Activated T-cell treated with anti-CD3 and anti-CD28 coated beads for 24 hours (primary cell): Measurements from ENCODE around the gene ARL5C.

Experiments used
- DNase-seq: peaks from one replicate; pipeline ENCODE4 v3.0.0-alpha.2; 2020; ENCODE audit warnings: low read depth

ARL5C gene, protein sequence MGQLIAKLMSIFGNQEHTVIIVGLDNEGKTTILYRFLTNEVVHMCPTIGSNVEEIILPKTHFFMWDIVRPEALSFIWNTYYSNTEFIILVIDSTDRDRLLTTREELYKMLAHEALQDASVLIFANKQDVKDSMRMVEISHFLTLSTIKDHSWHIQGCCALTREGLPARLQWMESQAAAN

DNA sequence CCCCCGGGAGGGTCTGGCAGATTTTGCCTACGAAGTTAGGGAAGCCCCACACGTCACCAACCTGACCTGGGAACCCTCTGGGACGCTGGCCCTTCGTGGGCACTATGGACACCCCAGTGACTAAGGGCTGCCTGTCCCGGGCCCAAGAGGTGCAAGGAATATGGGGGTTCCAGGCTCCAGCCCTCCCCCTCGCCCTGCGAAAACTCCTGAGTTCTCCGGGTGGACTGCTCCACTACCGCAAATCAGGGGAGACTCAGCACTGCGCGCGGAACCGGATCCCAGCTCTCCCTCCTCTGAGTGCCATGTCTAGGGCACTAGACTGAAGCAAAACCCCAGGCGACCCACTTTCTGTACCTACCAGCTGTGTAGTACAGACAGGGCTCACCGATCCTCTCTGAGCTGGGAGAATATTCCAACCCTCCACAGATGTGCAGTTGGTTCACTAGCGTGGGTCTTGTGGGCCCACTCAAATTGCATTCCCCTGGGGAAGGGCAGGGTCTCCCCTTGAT, at the start of gene ARL5C:
ARL5C (minus strand) TSS at position 321 of the 509 bp plus-strand sequence. CDS start 401 bp downstream, outside the sequence.
- DNase-seq = no peak

DNA sequence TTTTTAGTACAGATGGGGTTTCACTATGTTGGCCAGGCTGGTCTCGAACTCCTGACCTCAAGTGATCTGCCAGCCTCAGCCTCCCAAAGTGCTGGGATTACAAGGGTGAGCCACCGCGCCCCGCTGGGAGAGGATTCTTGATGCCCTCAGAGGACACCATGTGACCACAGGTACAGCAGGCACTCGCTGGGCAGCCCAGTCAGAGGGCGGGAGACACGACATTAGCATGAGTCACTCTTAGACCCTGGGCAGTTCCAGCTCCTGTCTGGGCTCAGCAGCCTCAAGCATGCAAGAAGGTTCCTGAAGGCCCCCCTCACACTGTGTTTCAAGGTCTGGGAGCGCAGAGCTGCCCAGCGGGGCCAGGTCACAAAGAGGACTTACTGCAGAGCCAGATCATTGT, 47.9 kb upstream of the ARL5C start:
- DNase-seq = no peak

DNA sequence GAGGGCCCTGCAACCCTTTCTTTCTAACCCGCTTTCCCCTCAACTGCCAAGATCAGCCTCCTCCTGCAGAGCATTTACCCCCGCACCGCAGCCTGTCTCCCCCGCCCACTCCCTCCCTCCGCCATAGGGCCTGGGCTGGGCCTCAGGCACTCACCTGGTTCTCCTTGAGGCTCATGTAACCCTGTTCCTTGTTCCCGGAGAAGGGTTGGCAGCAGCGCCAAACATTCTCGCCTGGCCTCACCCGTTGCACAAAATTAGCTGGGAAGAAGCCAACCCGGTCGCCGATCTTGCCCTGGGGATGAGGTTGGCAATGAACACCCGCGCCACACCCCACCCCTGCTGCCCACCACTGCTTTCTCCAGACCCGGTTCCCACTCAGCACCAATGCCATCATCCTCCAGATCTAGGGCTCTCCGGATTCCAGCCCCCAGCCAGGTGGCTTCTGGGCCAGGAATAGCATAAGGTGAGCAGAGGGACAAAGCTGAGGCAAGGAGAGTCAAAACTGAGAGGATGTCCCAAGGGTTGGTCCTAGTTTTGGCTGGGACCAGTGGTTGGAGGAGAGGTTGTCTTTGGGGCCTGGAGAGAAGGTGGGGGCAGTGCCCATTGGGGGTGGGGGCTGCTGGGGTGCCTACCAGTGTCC, 47.0 kb upstream of the ARL5C start:
- DNase-seq = no peak

DNA sequence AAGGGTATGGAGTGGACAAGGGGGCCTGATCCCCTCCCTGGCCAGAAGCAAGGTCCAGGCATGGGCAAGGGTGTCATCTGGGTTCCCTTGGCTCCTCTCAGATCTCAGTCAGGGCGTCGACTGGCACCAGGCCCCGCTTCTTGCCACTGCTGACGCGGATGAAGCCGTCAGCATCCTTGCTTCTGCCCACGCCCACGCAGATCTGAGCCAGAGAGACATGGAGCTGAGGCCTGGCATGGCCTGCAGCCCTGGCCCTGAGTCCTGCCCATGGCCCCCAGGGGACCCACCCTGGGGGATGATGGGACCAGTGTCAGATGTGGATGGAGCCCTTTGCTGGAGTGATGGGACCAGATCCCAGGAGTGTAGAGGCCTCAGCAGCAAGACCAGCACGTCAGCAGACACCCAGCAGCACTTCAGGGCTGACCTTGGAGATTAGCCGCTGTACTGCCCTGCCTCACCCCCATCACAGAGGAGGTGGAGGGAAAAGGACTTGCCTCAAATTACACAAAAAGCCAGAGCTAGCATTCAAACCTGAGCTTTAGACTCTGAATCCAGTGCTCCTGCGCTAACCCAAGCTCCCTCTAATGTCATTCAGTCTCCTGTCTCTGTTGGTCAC, 46.3 kb upstream of the ARL5C start:
- no peak for DNase-seq

DNA sequence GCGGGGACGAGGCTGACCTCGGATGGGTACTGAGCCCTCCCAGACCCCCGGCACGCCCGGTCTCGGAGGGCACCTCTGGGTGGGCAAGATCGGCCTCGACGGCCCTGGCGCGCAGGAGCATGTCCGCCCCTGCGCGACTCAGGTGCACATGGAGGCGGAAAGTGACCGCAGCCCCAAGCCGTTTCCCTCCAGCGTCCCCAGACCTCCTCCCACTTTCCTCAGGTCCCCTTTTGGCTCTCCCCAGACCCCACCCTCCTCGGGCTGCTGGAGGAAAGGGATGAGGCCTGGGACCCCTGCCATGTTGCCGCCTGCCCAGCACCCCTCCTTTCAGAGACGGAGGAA, 44.1 kb upstream of the ARL5C start:
- DNase-seq = no peak

DNA sequence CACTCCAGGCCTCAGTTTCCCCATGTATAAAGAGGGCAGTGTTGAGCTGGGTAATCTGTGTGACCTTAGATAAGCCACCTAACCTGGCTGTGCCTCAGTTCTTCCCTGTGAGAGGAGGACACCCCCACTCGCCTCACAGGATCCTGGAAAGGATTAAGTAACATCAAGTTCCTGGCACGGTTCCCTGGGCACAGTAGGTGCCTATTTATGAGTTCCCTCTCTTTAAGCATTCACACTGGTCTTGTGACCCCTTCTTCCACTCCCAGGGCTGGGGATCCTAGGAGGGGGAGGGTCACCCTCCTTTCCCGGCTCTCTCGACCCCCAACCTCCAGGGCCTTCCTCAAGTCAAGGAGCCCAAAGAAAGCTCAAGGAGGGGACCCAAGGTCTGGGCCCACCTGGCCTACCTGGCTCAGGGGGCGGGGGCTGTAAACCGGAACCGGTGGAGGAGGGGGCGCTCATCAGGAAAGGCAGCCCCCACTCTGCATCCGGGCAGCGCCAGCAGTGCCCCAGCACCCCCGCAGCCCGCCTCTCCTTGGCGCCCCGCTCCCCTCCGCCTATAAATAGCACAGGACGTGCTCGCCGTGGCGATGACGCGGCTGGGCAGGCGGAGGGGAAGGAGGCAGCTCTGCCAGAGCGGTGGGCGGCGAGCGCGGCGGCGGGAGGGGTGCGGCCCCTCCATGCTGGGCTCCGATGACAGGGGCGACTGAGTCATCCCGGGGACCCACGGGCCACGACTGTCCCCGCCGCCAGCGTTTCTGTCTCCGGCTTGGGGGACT, 43.5 kb upstream of the ARL5C start:
- DNase-seq = peak; percentile 57

DNA sequence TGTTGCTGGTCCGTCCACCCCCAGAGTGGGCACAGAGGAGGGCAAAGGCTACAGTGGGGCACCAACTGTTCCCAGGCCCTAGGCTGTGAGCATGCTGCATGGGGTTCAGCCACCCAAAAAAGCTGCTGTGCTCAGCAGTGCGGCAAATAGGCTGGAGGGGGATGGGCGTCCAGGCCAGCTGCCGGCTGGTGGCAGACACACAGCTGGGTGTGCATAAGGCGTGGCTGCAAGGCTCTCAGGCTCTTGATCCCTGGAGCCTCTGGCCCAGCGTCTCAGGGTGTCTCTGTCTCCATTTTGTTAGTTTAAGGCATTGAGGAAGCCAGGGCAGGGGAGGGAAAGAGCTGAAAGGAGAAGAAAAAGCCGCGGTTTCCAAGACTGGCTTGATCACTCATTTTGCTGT, 42.9 kb upstream of the ARL5C start:
- no peak for DNase-seq

DNA sequence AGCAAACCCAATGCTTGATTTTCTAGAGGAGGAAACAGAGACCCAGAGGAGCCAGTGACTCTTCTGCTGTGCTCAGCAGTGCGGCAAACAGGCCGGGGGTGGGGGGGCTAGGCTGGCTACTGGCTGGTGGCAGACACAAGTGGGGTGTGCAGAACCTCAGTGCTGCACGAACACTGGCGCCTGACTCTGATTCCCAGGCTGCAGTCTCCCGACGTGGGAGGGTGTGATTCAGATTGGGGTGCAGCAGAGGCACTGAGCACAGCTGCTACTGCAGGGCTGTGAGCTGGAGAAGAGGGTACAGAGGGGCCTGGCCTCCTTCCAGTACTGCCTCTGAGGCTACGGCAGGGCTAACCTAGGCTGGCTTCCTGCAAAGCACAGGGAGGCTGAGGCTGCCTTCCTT, 42.2 kb upstream of the ARL5C start:
- no peak for DNase-seq

DNA sequence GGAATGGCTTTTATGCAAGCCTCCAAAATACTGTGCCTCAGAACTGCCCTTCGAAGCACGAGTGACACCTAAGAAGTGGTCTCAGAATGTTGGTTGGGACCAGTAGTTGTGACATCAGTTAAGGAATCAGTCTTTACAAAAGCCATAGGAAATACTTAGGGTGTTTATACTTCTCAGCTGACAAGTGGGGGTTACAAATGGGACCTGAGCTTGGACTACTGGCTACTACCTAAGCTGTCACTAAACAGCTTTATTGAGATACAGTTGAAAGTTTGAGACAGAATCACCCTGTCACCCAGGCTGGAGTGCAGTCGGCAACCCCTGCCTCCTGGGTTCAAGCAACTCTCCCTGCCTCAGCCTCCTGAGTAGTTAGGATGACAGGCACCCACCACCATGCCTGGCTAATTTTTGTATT, 39.2 kb upstream of the ARL5C start:
- DNase-seq = no peak

DNA sequence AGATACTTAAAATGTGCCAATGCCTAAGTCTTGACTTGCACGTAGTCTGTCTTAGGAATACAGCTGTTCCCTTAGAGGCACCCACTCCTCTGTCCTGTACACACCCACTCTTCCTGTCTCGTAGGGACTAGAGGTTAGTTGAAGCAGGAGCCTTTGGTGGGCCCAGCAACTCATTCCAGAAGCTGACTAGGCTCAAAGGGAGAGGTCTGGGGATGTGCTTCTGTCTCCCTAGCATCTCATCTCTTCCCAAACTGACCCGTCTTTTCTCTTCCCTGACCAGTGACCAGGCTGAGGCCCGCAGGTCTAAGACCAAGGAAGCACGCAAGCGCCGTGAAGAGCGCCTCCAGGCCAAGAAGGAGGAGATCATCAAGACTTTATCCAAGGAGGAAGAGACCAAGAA, 38.3 kb upstream of the ARL5C start:
- no peak for DNase-seq

DNA sequence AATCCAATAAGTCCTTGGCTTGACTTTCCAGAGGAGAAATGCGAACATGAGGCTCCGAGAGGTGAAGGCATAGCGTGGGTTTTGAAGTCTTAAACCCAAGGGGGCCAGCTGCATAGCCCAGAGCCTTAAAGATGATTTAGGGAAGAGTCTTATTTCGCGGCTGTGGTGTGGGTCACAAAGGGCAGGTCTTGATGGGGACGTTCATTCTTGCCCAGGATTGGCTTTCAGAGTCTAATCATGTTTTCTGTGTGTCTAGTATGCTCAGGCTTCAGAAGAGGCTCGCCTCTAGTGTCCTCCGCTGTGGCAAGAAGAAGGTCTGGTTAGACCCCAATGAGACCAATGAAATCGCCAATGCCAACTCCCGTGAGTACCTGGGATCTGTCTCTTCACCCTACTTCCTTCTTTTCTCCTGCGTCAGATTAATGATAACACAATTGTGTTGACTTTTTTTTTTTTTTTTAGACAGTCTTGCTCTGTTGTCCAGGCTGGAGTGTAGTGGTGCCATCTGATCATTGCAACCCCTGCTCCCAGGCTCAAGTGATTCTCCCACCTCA, 35.1 kb upstream of the ARL5C start:
- no peak for DNase-seq

DNA sequence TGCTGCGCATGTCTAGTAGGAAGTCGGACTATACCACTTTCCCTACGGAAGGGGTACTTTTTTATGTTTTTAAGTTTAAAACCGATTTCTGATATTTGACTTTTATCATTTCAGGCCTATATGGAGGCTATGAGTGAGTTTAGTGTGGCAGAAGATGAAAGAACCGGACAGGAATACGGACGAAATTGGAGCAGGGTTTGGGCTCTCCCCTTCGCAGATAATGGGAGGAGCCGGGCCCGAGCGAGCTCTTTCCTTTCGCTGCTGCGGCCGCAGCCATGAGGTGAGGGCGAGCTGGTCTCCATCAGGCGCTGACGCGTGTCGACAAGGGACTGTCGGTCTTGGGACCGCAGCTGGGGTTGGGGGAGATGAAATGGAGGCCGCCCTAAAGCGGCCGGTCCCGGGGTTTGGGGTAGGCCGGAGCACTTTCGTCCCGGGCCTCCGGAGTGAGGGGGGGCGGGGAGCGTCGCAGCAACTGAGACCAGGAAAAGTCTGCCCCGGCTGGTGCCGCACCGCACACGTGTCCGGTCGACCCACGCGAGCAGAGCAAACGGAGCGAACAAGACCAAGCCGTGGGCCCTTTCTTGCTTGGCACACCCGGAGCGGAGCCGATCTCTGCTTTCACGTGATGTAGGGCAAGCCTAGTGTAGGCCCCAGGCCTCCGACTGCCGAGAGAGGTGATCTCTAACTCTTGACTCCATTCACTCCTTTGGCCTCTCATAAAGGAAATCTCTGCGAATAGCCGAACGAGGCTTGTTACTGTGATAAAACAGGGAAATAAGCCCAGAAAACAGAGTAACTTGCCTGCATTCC, 34.3 kb upstream of the ARL5C start, which contains the start of gene RPL19:
RPL19 (plus strand) TSS at position 214 of the 810 bp plus-strand sequence; CDS start at position 276, 62 bp downstream.
- DNase-seq = peak; percentile 69

DNA sequence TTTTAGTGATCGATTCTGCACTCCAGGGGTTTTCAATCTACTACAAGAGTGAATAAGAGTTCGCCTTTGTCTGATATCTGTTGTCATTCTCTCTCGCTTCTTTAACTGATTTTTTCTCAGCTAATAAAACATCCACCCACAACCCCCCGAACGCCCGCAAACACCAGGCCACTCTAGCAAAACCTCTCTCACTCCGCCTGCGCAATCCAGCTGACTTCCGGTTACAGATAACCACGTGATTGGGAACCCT, 33.8 kb upstream of the ARL5C start:
- peak; percentile 85 for DNase-seq

DNA sequence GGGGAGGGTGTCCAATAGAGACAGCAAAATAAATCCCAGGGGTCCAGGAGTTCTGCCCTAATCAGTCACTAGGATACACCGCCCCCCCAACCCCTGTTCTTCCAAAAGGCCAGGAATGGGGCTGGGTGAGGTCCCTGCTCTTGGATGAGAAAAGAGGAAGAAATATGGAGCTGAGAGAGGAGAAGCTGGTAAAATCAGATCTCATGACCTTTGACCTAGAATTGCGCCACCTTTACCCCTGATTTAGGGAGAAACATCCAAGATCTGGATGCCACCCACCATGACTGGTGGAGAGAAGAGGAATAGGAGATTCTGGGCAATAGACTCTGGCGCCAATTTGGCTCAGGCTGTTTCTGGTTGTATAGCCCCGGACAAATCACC, 32.2 kb upstream of the ARL5C start:
- no peak for DNase-seq

DNA sequence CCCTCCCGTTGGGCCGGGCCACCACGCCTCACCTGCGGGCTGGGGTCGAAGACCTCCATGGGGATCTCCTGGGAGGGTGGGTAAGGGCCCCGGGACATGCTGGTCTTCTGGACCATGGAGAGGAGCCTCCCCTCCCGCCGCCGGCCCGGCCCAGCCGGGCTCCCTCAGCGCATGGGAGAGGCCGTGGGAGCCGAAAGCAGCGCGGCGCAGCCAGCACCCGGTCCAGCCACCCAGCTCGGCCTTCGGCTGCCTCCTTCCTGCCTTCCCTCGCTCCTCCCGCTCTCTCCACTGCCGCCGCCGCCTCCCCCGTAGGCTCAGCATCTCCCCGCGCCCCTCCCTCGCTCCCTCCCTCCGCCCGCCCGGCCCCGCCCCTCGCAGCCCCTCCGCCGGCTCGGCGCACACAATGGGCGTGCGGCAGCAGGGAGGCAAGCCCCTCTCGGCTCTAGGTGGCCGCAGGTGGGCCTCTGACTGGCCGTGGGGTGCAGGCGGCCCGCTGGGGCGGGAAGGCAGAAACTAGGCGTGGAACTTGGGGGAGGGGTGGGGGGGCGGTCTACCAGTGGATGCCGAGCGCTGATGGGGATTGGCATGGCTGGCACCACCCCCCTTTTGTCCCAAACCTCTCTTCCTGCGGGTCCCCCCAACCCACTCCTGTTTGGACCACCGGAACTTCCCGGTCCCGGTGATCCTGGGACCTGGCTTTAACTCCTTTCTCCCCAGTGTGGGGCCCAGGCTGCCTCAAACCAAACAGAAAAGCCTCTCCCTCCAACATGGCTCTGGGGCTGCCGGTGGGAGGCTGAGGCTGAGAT, 31.6 kb upstream of the ARL5C start, which contains the start of gene CACNB1:
CACNB1 (minus strand) TSS at position 290 of the 806 bp plus-strand sequence; CDS start at position 116, 174 bp downstream.
- DNase-seq = peak; percentile 53

DNA sequence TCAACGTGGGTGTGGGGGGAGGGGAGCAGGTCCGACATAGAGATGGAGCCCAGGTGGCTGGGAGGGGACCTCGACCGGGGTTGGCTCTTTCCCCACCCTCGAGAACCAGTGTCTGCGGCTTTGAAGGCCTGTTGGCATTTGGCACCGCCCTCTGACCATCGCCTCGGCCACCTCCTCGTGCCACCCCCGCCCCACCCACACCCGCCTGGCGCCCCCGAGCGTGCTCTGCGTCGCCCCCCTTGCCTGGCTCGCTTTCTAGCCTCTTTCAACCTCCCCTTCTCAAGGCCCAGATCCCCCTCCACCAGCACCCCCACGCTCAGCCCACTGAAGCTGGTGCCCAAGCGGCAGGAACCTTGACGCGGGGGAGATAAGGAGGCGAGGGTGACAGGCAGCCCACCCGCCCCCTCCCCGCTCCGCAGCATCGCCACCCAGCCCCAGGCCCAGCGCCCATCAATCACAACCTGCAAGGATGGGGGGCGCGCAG, 30.9 kb upstream of the ARL5C start:
- DNase-seq = no peak

DNA sequence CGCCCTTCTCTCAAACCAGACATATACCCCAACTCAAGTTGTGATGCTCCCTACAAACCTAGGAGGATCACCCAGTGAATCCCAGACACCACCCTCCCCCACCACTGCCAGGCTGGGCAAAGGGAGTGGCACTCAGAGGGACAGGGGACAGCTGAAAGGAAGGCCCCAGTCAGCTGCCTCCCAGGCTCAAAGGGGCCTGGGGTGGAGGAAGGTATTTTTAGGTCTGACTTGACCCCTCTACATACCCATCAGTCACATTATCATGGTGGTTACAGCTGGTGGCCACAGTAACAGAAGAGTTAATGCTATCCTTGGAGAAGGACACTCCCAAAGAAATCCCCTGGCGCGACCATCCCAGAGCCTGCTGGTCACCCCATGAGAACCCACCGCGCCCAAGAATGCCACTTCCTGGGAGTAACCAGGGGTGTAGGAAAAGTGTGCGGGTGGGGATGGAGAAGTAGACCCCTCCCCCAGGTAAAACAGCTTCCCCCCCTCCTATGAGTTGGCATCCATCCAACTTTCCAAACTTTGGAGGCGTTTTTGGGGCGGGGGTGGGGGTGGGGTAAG, 30.4 kb upstream of the ARL5C start:
- DNase-seq = no peak

DNA sequence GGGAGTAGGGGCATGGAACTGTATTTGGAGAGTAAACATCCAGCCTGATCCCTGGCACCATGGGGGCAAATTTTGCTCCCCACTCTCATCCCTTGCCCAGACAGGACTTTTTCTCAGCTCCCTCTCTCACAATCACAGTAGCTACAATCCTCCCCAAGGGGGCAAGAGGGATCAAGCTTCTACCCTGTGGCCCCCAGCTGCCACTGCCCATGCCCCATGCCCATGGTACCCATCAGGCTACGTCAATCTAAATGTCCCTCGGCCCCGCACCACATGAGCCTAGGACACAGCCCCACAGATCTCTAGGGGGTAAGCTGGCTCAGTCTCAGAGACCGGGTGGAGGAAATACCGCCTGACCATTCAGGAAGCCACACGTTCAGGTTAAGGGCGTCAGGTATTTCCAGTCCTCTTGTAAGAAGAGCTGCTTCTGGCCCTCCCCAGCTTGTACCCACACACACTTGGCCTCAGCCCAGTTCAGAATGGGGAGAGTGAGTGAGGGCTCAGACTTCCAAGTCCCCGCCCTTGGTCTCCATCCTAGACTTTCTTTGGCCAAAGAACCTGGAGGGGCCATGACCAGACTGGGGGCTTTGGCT, 29.7 kb upstream of the ARL5C start:
- no peak for DNase-seq

DNA sequence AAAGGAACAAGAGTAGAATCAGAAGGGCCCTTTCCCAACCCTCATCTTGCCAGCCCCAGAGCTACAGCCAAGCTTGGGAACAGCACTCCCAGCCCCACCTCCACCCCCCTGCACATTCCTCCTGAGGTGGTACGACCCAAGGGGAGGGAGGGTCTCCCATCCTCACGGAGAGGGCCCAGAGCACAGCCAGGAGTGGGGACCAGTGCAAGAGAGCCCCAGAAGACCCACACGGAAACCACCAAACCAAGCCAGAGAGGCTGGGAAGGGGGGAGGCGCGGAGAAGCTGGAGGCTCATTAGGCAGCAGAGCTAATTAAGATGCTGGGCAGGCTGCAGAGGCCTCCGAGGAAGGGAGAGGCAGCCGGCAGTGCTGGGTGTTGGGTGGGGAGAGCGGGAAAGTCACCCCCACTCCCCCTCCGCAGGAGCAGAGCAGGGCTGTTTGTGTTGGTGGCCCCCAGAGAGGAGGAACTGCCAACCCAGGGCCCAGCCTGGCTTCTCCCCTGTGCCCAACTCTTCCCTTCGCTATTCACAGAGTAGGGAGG, 29.1 kb upstream of the ARL5C start:
- no peak for DNase-seq
